CD4-positive, alpha-beta T cell treated with Interleukin-15 for 1 hour (primary cell): ENCODE results near the gene KCTD8.
"Not testable (repeated sequence)": the region's sequence is repeated elsewhere in the genome, so short reads cannot be mapped to it uniquely, and the experiment has no call there.

Experiments
- DNase-seq: peaks from one replicate; pipeline ENCODE4 v3.0.0-alpha.2; 2020

KCTD8 gene

GRCh38 chr4:44320833-44321232 lies 127.8 kb downstream of the KCTD8 start:
- no peak for DNase-seq

DNA sequence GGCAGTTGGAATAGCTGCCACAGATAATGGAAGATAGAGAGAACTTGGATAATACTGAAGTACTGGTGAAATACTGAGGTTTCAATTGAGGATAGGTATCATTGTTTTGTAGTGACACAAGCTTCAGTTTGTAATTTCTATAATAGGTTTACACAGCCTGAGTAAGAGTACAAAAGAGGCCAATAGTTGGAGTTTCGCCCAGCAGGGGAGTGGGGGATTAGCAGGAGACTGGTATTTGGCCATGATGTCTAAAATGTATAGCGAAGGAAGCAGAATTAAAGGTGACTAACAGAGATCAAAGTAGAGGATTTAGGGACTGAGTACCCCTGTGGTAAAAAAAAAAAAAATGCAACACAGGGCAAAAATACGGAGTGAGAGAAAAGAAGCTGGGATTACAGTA lies 129.5 kb downstream of the KCTD8 start:
- no peak for DNase-seq

GRCh38 chr4:44313702-44314101 lies 134.9 kb downstream of the KCTD8 start:
- no peak for DNase-seq

- DNase-seq = no peak
These were observed 161.1 kb downstream of the KCTD8 start for GRCh38 chr4:44287505-44287904.

DNA sequence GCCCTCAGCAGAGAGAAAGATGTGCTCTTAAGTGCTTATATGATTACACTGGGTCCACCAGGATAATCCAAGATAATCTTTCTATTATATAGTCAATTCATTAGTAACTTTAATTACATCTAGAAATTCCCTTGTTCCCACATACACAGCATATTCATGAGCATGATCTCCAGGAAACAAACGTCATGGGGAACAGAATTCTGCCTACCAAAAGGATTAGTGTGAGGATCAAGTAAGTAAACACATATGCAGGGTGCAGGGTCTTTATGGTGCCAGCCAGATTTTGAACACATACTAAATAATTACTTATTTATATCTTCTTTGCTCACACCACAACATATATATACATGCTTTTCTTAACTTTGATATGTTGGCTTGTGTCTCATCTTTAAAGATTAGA lies 169.1 kb downstream of the KCTD8 start:
- DNase-seq = no peak

DNA sequence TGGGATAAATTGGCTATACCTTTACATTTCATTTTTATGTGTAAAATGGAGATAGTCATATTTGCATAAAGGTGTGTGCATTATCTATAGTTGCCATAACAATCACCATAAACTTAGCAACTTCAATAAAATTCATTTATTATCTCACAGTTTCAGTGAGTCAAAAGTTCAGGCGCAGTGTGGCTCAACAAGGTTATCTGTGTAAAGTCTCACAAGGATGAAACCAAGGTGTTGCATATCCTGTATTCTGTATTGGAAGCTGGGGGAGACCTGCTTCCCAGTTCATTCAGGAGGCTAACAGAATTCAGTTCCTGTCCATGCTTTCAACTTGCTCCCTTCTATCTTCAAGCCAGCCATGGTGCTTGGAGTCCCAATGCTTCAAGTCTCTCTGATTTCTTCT lies 169.5 kb downstream of the KCTD8 start:
- no peak for DNase-seq

DNA sequence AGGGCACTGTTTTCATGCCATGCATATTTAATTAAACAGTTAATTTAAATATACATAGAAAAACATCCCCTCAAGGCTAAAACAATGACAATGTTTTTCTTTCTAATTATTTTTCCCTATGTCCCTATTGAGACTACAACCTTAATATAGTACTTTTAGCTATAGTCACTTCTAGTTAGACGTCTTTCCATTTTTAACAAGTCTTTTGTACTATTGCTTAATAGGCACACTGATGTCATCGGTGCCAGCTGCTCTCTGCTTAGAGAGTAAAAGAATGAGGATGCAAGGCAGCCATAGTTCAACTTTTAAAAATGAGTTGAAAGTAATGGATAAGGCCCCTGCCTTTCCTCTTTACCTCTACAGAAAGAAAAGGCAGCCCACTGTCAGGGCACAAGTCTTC lies 191.1 kb downstream of the KCTD8 start:
- no peak for DNase-seq

DNA sequence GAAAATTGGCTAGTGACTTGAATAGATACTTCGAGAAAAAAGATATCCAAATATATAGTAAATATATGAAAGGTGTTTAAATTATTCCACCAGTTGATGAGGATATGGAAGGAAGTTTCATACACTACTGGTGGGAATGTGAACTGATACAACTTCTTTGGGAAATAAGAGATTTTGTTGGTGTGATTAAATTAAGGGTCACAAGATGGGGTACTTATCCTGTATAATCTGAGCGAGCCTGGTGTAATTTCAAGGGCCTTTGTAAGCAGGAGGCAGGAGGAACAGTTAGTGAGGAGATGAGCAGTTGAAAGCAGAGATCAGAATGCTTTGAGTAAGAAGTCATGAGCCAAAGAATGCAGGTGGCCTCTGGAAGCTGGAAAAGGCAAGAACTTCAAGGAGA lies 192.2 kb downstream of the KCTD8 start:
- DNase-seq = no peak

DNA sequence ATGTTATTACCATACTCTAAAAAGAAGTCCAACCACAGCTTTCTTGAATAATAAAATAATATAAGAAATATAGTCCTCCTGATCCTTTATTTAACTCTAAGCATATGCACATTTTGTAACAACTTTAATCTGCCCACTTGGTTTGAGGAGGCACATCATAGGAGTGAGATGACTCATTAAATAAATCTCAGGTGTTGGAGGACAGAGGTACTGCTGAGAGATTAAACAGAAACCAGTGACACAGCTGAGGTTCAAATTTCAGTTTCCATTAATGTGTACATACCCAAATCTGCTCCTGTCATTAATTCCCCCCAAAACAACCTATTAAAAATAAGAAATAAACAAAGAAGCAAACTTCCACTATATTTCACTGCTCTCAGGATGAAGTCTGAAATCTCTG lies 211.0 kb downstream of the KCTD8 start:
- no peak for DNase-seq

DNA sequence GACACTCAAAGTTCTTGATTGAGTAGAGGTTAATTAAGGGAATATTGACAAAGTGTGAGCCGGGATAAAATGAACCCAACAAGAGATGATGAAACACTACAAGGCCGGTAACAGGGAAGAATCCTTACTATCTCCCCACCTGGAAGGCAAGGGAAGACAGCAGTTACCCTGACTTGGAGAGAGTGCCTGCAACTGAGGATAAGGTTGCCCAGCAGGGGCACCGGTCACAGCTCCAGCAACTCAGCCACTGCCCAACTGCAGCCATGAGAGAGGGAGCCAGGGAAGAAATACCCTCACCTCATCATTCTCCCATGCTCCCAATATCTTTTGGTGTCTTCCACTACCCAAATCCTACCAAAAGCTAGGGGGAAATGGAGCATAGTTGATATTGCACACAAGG lies 212.7 kb downstream of the KCTD8 start:
- DNase-seq = no peak

- no peak for DNase-seq
These were observed 216.3 kb downstream of the KCTD8 start for GRCh38 chr4:44232262-44232661.

DNA sequence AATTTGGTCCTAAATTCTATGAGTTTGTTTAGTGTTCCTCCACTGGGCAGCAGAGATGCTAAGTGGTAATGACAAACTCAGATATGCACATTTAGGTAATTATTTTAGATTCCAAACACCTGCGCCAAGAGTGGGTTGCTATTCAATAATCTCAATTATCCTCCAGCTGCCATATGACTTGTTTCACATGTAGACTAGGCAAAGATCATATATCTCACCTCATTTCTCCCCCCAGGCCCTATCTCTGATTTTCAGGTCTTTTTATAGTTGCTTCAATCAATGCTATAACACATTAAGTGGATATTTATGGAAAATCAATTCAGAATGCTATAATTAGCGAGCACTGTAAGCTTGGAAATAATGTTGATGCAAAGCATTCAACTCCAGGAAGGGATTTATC lies 217.6 kb downstream of the KCTD8 start:
- no peak for DNase-seq

DNA sequence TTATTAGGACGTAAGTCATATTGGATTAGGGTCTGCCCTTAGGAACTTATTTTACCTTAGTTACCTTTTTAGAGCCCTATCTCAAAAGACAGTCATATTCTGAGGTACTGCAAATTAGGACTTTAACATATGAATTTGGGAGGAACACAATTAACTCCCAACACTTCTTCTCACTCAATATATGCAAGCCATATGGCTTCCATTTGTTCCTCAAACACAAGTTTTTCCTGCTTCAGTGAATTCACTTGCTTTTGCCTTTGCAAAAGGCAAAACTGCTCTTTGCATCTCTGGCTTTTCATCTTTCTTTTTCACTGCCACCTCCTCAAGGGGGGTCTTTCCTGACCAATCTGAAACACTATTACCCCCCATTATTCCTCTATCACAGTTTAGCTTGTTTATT lies 220.3 kb downstream of the KCTD8 start:
- DNase-seq = no peak

- DNase-seq = no peak
These were observed 227.2 kb downstream of the KCTD8 start for GRCh38 chr4:44221407-44221806.

GRCh38 chr4:44210750-44211149 lies 237.9 kb downstream of the KCTD8 start:
- DNase-seq = no peak

- no peak for DNase-seq
These were observed 251.8 kb downstream of the KCTD8 start for GRCh38 chr4:44196796-44197195.

GRCh38 chr4:44194365-44194764 lies 254.2 kb downstream of the KCTD8 start:
- DNase-seq = no peak

DNA sequence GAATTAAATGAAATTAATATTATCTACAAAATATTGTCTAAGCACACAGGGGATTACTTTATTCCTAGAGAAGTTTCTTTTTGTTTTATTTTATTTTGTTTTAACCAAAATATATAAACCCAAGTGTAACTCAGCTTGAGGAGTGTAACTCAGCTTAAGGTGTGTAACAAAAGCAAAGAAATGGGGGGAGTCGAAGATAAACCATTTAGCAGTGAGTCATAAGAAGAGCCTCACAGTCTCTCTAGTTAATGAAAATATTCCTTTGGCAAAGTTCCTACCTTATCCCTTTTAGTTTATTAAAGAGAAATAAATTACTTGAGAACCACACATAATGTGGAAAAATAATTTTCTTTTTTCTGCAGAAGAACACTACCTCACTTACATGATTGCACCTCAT lies 261.8 kb downstream of the KCTD8 start:
- no peak for DNase-seq

DNA sequence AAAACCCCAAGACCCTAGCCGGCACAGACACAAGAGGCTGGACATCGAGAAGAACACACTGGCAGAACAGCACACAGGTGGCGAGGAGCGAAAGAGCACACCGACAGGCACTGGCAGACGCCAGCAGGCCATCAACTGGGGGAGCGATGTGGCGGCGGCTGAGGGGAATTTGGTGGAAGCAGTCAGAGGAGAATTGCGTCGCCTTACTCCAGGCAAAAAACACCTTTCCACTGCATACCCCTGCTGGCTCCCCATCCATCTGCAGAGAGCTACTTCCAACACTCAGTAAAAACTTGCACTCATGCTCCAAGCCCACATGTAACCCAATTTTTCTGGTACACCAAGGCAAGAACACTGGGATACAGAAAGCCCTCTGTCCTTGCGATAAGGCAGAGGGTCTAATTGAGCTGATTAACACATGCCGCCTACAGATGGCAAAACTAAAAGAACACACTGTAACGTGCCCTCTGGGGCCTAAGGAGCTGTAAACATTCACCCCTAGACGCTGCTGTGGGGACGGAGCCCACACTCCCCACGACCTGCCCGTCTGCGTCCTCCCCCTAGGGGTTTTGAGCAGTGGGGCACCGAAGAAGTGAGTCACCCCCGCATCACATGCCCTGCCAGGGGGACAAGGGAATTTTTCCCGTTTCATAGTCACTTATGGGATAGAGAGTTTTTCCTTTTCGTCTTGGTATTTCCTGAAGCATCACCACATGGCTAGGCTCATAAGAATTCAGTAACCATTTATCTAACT lies 262.3 kb downstream of the KCTD8 start:
- DNase-seq = no peak

GRCh38 chr4:44181491-44182349 lies 266.9 kb downstream of the KCTD8 start:
- not testable (repeated sequence) for DNase-seq

DNA sequence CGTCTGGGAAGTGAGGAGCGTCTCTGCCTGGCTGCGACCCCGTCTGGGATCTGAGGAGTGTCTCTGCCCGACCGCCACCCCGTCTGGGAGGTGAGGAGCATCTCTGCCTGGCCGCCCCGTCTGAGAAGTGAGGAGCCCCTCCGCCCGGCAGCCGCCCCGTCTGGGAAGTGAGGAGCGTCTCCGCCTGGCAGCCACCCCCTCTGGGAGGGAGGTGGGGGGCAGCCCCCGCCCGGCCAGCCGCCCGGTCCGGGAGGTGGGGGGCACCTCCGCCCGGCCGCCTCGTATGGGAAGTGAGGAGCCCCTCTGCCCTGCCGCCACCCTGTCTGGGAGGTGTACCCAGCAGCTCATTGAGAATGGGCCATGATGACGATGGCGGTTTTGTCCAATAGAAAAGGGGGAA lies 280.8 kb downstream of the KCTD8 start:
- not testable (repeated sequence) for DNase-seq

DNA sequence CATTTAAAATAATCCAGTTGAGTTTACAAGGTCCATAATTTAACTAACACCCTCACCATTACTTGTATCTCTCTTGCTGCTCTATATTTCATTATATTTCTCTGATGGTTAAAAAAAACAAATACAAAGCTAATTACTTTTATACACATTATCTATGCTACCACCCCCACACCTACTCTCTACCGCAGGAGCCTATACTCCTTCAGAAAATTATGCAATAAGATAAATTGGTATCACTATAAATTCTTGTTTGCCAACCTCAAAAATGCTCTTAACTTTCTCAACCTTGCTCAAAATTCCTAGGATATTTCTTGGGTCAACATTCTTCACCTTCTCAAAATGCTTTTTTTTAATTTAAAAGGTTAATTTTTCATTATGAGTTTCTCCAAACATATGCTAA lies 282.7 kb downstream of the KCTD8 start:
- DNase-seq = no peak

DNA sequence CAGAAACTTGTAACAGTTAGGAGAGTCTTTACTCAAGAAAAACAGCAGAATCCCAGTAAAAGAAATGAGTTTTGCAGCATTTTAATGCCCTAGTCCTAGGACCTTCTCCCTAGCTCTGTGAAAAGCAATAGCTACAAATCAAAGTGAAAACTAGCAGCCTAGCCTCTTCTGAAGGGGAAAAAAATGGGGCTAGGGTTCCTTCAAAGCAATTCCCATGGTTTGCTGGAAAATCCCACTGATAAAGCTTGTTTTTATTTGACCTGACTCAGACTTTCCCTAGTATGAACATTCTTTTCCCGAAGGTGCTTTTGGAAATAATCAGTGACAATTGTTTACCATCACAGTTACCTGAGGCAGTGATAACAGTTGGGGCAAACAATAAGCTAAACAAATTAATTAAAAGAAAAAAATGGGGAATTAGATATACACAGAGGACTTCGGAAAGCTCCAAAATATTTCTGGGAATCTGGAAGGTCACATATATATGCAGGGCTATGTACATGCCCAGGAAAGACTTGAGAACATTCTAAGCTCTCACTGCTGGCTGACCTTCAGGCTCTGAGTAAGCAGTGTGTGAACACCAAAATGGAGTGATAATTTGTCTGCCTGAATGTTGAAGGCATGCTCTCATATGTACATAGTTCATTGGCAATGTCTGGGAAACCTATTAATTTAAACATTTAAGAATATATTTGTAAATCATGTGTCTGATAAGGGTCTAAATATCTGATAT lies 285.9 kb downstream of the KCTD8 start:
- no peak for DNase-seq

DNA sequence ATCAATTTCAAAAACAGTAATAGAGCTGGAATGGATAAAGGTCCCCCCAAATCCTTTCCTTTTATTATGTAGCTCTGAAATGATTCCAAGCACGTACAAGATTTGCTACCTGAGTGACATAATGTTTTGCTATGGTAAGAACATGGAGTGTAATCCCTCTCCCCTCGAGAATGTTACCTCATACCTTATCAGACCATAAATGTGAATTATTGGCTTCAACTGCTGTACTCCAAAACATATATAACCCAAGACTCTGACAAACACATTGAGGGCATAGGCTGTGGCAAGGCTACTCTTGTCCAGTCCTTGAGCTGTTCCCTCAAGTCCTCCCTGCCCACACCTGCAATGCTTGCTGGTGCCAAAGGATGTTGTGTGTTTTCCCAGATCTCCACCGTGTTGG lies 286.9 kb downstream of the KCTD8 start:
- no peak for DNase-seq
